Kidney (tissue), 14 donors: Measurements from ENCODE around the gene ALKBH8. TPM values are rescaled to one million over a fixed set of nuclear protein-coding genes. Genes with fewer than 3 reads are reported as not detected.
A peak's percentile ranks its signal among the peaks of the same experiment; 100 is the strongest.

Experiments used
- DNase-seq, 5 donors: peaks; one replicate each; pipeline ENCODE4 v3.0.0-alpha.2; 2013 to 2020
- FAIRE-seq: peaks from 2 replicates; lab custom pipeline; 2012; peaks lifted over from hg19 to GRCh38; lab: Jason Lieb, UNC
- H3K27ac ChIP-seq, 2 donors: one replicate each; pipeline ENCODE4 v1.7.0; 2013; ENCODE audit warnings: low read depth in 2 of 2, low read length in 2 of 2, inconsistent platforms in 1 of 2
- H3K27me3 ChIP-seq: one replicate; pipeline ENCODE4 v1.7.1; 2013; ENCODE audit warnings: low read length, inconsistent platforms; ENCODE audit not compliant: control insufficient read depth, insufficient read depth
- H3K36me3 ChIP-seq, 3 donors: one replicate each; pipeline versions ENCODE4 v1.7.0 to v1.7.1; 2013; ENCODE audit warnings: low read length in 3 of 3, control low read depth in 1 of 3, inconsistent platforms in 1 of 3; ENCODE audit not compliant: insufficient read depth in 3 of 3, control insufficient read depth in 2 of 3
- H3K4me1 ChIP-seq, 3 donors: one replicate each; pipeline versions ENCODE4 v1.7.0 to v1.7.1; 2013; ENCODE audit warnings: low read length in 3 of 3, inconsistent platforms in 1 of 3, low read depth in 1 of 3; ENCODE audit not compliant: control insufficient read depth in 2 of 3, insufficient read depth in 2 of 3
- H3K4me3 ChIP-seq, 3 donors: one replicate each; pipeline versions ENCODE4 v1.7.0 to v1.8.1; 2013; ENCODE audit warnings: low read length in 3 of 3, control low read depth in 1 of 3, inconsistent platforms in 1 of 3
- H3K9ac ChIP-seq, 3 donors: one replicate each; pipeline versions ENCODE4 v1.7.0 to v1.7.1; 2013; ENCODE audit warnings: low read length in 3 of 3, control low read depth in 1 of 3, inconsistent platforms in 1 of 3
- H3K9me3 ChIP-seq, 3 donors: one replicate each; pipeline versions ENCODE4 v1.7.0 to v1.7.1; 2013; ENCODE audit warnings: low read length in 3 of 3, control low read depth in 1 of 3, inconsistent platforms in 1 of 3; ENCODE audit not compliant: control insufficient read depth in 2 of 3, insufficient read depth in 1 of 3
- CTCF ChIP-seq: IDR thresholded peaks from 3 replicates; pipeline ENCODE4 v1.5.1; 2012; ENCODE audit warnings: mild to moderate bottlenecking, moderate library complexity, borderline replicate concordance; ENCODE audit not compliant: insufficient read depth; ENCODE audit errors: extremely low read depth
- intact Hi-C: fragments of 100-400 bp; cut with DNase I; formaldehyde crosslinking; loops from one replicate; pipeline ENCODE4 v1.11.1; 2022
- polyA plus RNA-seq: library from polyadenylated mRNA; stranded (reverse); fragments of 350-450 nt; fragmentation: Illumina TruSeq; extraction: RNeasy Lipid Tissue Mini Kit (QIAGEN cat#74804); gene quantifications from one replicate; pipeline ENCODE4 v1.2.3, GENCODE V29; 2014; ENCODE audit warnings: low read depth, low replicate concordance; ENCODE audit not compliant: insufficient read depth
- total RNA-seq: library from RNA; stranded (reverse); fragmentation: NEBNext Ultra II Directional; extraction: Animal tissue kit (Norgen Biotek cat#: 25700); gene quantifications from one replicate; pipeline ENCODE4 v1.2.1, GENCODE V29; 2021
- donor health status: control.
- donor health status: control.
- donor health status: control.
- donor health status: control.
- donor health status: control.
- donor health status: DM: yes; HTN: yes; CAD: no.
- donor health status: Normal renal cell carcinoma (clear cell type).

ALKBH8 gene
- total and polyA plus RNA-seq, 2 donors from 2014 or later = 3.8 to 9.4 TPM

GRCh38 chr11:107592813-107593212 lies 27.3 kb upstream of the ALKBH8 start:
- no peak for FAIRE-seq
- H3K27ac ChIP-seq = no peak overlapping the region
- TF ChIP-seq CTCF = no peak
- no peaks in the 10 kb centered on the region for H3K9me3 ChIP-seq
- H3K9ac ChIP-seq = no peak overlapping the region
- peak in 1 of 5 donors; percentile 15 for DNase-seq
- no peak overlapping the region for H3K4me3 ChIP-seq
- H3K27me3 ChIP-seq = peaks cover 43% of the 10 kb centered on the region
- peaks cover 0 to 11% (median 4%) of the 10 kb centered on the region in 3 donors for H3K4me1 ChIP-seq
- H3K36me3 ChIP-seq = no peaks in the 10 kb centered on the region
- intact Hi-C loops = no loop called here

GRCh38 chr11:107592231-107592590 lies 26.7 kb upstream of the ALKBH8 start:
- no peak overlapping the region for H3K27ac ChIP-seq
- DNase-seq (no peak), FAIRE-seq (no peak)
- no peak overlapping the region for H3K9ac ChIP-seq
- H3K4me1 ChIP-seq = peaks cover 0 to 11% (median 4%) of the 10 kb centered on the region in 3 donors
- H3K27me3 ChIP-seq = peaks cover 40% of the 10 kb centered on the region
- peak overlapping the region in 2 of 3 donors; percentile 75 to 81 for H3K4me3 ChIP-seq
- intact Hi-C loops = no loop called here
- no peak for TF ChIP-seq CTCF
- H3K36me3 ChIP-seq = no peaks in the 10 kb centered on the region
- no peaks in the 10 kb centered on the region for H3K9me3 ChIP-seq

GRCh38 chr11:107591378-107592230 lies 26.1 kb upstream of the ALKBH8 start:
- H3K9ac ChIP-seq = peak overlapping the region in 1 of 3 donors; percentile 54
- TF ChIP-seq CTCF = no peak
- DNase-seq (peak; percentile 37 to 75 (median 42)), FAIRE-seq (no peak)
- no peaks in the 10 kb centered on the region for H3K9me3 ChIP-seq
- intact Hi-C loops = no loop called here
- H3K27me3 ChIP-seq = peaks cover 34% of the 10 kb centered on the region
- H3K4me3 ChIP-seq = peak overlapping the region; percentile 63 to 81 (median 75)
- H3K4me1 ChIP-seq = peaks cover 0 to 11% (median 4%) of the 10 kb centered on the region in 3 donors
- no peaks in the 10 kb centered on the region for H3K36me3 ChIP-seq
- H3K27ac ChIP-seq = no peak overlapping the region
